Upper lobe of left lung (tissue), 4 donors: ENCODE measurements around the gene ELOF1.

Source experiments
- POLR2AphosphoS5 ChIP-seq, 2 donors: sonication (generic); formaldehyde crosslinking; IDR thresholded peaks; one replicate each; pipeline ENCODE4 v1.5.1; 2017; ENCODE audit warnings: antibody characterized with exemption in 2 of 2
- TF ChIP-seq, protein P1 (sequence below), 6 experiments: fragments of 450-650 bp in 4 of 6; fragments of 200-600 bp in 2 of 6; sonication (generic) in 2 of 6; IDR thresholded peaks; one replicate each; pipeline ENCODE4 v1.5.1; 2016 to 2019; ENCODE audit warnings: antibody characterized with exemption in 6 of 6

DNA sequence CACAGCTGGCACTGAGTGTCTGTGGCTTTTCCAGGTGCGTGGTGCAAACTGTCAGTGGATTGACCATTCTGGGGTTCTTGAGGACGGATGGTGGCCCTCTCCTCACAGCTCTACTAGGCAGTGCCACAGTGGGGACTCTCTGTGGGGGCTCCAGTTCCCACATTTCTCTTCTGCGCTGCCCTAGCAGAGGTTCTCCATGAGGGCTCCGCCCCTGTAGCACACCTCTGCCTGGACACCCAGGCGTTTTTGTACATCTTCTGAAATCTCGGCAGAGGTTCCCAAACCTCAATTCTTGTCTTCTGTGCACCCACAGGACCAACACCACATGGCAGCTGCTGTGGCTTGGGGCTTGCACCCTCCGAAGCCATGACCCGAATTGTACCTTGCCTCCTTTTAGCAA lies 47.5 kb upstream of the ELOF1 start:
- TF ChIP-seq, protein P1, sequence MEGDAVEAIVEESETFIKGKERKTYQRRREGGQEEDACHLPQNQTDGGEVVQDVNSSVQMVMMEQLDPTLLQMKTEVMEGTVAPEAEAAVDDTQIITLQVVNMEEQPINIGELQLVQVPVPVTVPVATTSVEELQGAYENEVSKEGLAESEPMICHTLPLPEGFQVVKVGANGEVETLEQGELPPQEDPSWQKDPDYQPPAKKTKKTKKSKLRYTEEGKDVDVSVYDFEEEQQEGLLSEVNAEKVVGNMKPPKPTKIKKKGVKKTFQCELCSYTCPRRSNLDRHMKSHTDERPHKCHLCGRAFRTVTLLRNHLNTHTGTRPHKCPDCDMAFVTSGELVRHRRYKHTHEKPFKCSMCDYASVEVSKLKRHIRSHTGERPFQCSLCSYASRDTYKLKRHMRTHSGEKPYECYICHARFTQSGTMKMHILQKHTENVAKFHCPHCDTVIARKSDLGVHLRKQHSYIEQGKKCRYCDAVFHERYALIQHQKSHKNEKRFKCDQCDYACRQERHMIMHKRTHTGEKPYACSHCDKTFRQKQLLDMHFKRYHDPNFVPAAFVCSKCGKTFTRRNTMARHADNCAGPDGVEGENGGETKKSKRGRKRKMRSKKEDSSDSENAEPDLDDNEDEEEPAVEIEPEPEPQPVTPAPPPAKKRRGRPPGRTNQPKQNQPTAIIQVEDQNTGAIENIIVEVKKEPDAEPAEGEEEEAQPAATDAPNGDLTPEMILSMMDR (IDR thresholded peaks at IDR 0.05), result no peak
- TF ChIP-seq POLR2AphosphoS5 (IDR thresholded peaks at IDR 0.05), result no peak
